HT1080 (cell line): ENCODE data around the gene TMEM250. TPM values are rescaled to one million over a fixed set of nuclear protein-coding genes. Genes with fewer than 3 reads are reported as not detected.

Experiments
- DNase-seq: peaks from one replicate; pipeline ENCODE4 v3.0.0-alpha.2; 2015; ENCODE audit warnings: low read depth
- total RNA-seq: library from RNA; depleted of rRNA; stranded (reverse); fragments of >200 nt; shearing (Covaris generic); gene quantifications from 2 replicates; pipeline ENCODE4 v1.2.3, GENCODE V29; 2014

Gene TMEM250
- total RNA-seq, 1 experiment from 2014 or later, result 63.7 TPM

GRCh38 chr9:136147890-136148714, 29.4 kb upstream of the TMEM250 start:
- DNase-seq, result no peak

GRCh38 chr9:136147038-136147889, 28.6 kb upstream of the TMEM250 start:
- DNase-seq, result no peak

GRCh38 chr9:136146126-136147037, 27.7 kb upstream of the TMEM250 start:
- no peak for DNase-seq

- DNase-seq, result no peak
Measured at GRCh38 chr9:136145580-136145979, 26.9 kb upstream of the TMEM250 start.

GRCh38 chr9:136144450-136144849, 25.8 kb upstream of the TMEM250 start:
- DNase-seq, result no peak

- DNase-seq, result no peak
Measured at GRCh38 chr9:136143215-136144001, 24.7 kb upstream of the TMEM250 start.

GRCh38 chr9:136142859-136143214, 24.2 kb upstream of the TMEM250 start:
- no peak for DNase-seq

- DNase-seq, result no peak
Measured at GRCh38 chr9:136142414-136142796, 23.7 kb upstream of the TMEM250 start.

GRCh38 chr9:136141682-136142413, 23.2 kb upstream of the TMEM250 start:
- DNase-seq, result no peak

GRCh38 chr9:136140966-136141365, 22.3 kb upstream of the TMEM250 start:
- DNase-seq, result no peak

- no peak for DNase-seq
Measured at GRCh38 chr9:136140046-136140445, 21.4 kb upstream of the TMEM250 start.

- DNase-seq, result no peak
Measured at GRCh38 chr9:136138566-136138965, 19.9 kb upstream of the TMEM250 start.

GRCh38 chr9:136137321-136138265, 18.9 kb upstream of the TMEM250 start:
- no peak for DNase-seq

GRCh38 chr9:136136127-136136925, 17.7 kb upstream of the TMEM250 start:
- no peak for DNase-seq

GRCh38 chr9:136135326-136136126, 16.9 kb upstream of the TMEM250 start:
- DNase-seq, result no peak

- no peak for DNase-seq
Measured at GRCh38 chr9:136133959-136134484, 15.3 kb upstream of the TMEM250 start.
